ENCODE results near the gene HINT3. TPM values are rescaled to one million over a fixed set of nuclear protein-coding genes. Genes with fewer than 3 reads are reported as not detected.

HINT3 gene
- total RNA-seq, 2 donors from 2014 or later = 22.1 to 27.5 TPM

Other genes with a start within 250 kb of the HINT3 start
- 1 to 10 TPM; 2.1 to 2.5 TPM for gene HEY2, start 207.1 kb upstream of the HINT3 start, total RNA-seq
- gene NCOA7, start 165.8 kb upstream of the HINT3 start, total RNA-seq = 10 to 100 TPM; 18.4 to 24.8 TPM
- gene TRMT11, start 29.8 kb downstream of the HINT3 start, total RNA-seq = 10 to 100 TPM in 1 of 2 donors, 1 to 10 TPM in 1; 7.9 to 14.8 TPM